Tibial nerve (tissue), 4 donors: ENCODE data around the gene MEF2C. TPM values are rescaled to one million over a fixed set of nuclear protein-coding genes. Genes with fewer than 3 reads are reported as not detected.
A peak's percentile ranks its signal among the peaks of the same experiment; 100 is the strongest.

Experiments
- DNase-seq, 2 donors: peaks; one replicate each; pipeline ENCODE4 v3.0.0-alpha.2; 2019; ENCODE audit warnings: low spot score in 2 of 2
- H3K27ac ChIP-seq, 4 donors: fragments of 200-600 bp; sonication (generic) in 3 of 4; one replicate each; pipeline ENCODE4 v1.5.1; 2017 to 2019; ENCODE audit warnings: mild to moderate bottlenecking in 1 of 4
- H3K27me3 ChIP-seq, 2 donors: fragments of 200-600 bp; sonication (generic) in 1 of 2; one replicate each; pipeline versions ENCODE4 v1.5.1 to v1.6.0; 2017 to 2019
- H3K36me3 ChIP-seq, 3 donors: fragments of 200-600 bp; sonication (generic); one replicate each; pipeline ENCODE4 v1.5.1; 2018 to 2019
- H3K4me1 ChIP-seq, 4 donors: fragments of 200-600 bp; sonication (generic) in 3 of 4; one replicate each; pipeline ENCODE4 v1.5.1; 2017 to 2019
- H3K4me3 ChIP-seq, 4 donors: fragments of 200-600 bp; sonication (generic) in 3 of 4; one replicate each; pipeline ENCODE4 v1.5.1; 2017 to 2019; ENCODE audit warnings: mild to moderate bottlenecking in 1 of 4, moderate library complexity in 1 of 4
- H3K9me3 ChIP-seq, 4 donors: fragments of 200-600 bp; sonication (generic) in 3 of 4; one replicate each; pipeline ENCODE4 v1.5.1; 2017 to 2019
- EP300 ChIP-seq, 2 donors: sonication (generic); formaldehyde crosslinking; IDR thresholded peaks; one replicate each; pipeline ENCODE4 v1.6.1; 2017; ENCODE audit warnings: antibody characterized with exemption in 2 of 2, mild to moderate bottlenecking in 1 of 2
- POLR2A ChIP-seq, 2 donors: fragments of 450-650 bp; IDR thresholded peaks; one replicate each; pipeline ENCODE4 v1.6.1; 2017; ENCODE audit warnings: antibody characterized with exemption in 2 of 2, mild to moderate bottlenecking in 2 of 2, moderate library complexity in 2 of 2
- WGBS, 2 donors: methylation state at CpG; one replicate each; pipeline ENCODE4 v1.1.5; 2018; 5-methylcytosine and 5-hydroxymethylcytosine counted together
- total RNA-seq, 4 donors: library from RNA; depleted of rRNA; stranded (reverse); fragments of >200 nt; gene quantifications; one replicate each; pipeline ENCODE4 v1.1.0, GENCODE V29; 2016
- TF ChIP-seq, protein P1 (sequence below), 5 experiments: fragments of 200-600 bp in 3 of 5; fragments of 450-650 bp in 2 of 5; sonication (generic) in 3 of 5; IDR thresholded peaks; one replicate each; pipeline ENCODE4 v1.5.1; 2016 to 2019; ENCODE audit warnings: antibody characterized with exemption in 5 of 5, mild to moderate bottlenecking in 3 of 5, moderate library complexity in 2 of 5

The MEF2C gene
- total RNA-seq, 4 donors from 2014 or later, result 16.5 to 40.8 (median 29.1) TPM

DNA sequence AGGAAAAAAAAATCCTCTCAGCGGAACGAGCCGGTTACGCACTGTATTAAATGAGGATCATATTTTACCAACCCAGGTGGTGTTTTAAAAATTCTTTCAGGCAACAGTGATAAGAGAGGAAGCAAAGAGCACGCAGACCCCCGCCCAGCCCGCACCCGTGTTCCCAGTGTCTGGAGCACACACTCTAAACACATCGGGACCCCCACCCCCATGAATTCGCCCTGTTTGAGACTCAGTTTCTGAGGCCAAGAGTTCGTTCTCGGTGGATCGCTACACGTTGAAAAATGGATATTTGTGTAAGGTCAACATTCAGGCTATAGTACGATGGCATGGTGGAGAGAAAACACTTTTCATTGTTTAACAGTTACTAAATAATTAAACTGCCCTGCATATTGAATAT lies 196.3 kb downstream of the MEF2C start:
- no peak for DNase-seq
- WGBS, 2 donors, result 34 to 39% methylated on average over 15 of the region's 15 CpGs
- Histone ChIP-seq H3K27ac (no peak overlapping the region), H3K27me3 (peaks cover 3 to 98% of the 10 kb centered on the region in 2 donors), H3K4me3 (no peak overlapping the region), H3K9me3 (no peaks in the 10 kb centered on the region), H3K36me3 (no peaks in the 10 kb centered on the region), H3K4me1 (peaks cover 0 to 50% (median 11%) of the 10 kb centered on the region in 4 donors)
- TF ChIP-seq, protein P1, sequence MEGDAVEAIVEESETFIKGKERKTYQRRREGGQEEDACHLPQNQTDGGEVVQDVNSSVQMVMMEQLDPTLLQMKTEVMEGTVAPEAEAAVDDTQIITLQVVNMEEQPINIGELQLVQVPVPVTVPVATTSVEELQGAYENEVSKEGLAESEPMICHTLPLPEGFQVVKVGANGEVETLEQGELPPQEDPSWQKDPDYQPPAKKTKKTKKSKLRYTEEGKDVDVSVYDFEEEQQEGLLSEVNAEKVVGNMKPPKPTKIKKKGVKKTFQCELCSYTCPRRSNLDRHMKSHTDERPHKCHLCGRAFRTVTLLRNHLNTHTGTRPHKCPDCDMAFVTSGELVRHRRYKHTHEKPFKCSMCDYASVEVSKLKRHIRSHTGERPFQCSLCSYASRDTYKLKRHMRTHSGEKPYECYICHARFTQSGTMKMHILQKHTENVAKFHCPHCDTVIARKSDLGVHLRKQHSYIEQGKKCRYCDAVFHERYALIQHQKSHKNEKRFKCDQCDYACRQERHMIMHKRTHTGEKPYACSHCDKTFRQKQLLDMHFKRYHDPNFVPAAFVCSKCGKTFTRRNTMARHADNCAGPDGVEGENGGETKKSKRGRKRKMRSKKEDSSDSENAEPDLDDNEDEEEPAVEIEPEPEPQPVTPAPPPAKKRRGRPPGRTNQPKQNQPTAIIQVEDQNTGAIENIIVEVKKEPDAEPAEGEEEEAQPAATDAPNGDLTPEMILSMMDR (IDR thresholded peaks at IDR 0.05), result no peak
- TF ChIP-seq EP300 (IDR thresholded peaks at IDR 0.05) (no peak), POLR2A (IDR thresholded peaks at IDR 0.05) (no peak)

GRCh38 chr5:88685591-88686541 lies 197.1 kb downstream of the MEF2C start:
- Histone ChIP-seq H3K4me3 (no peak overlapping the region), H3K4me1 (peaks cover 0 to 43% (median 7%) of the 10 kb centered on the region in 4 donors), H3K27me3 (peaks cover 3 to 99% of the 10 kb centered on the region in 2 donors), H3K36me3 (no peaks in the 10 kb centered on the region), H3K9me3 (no peaks in the 10 kb centered on the region), H3K27ac (no peak overlapping the region)
- no peak for TF ChIP-seq POLR2A (IDR thresholded peaks at IDR 0.05)
- no peak for DNase-seq
- 37 to 41% methylated on average over 23 of the region's 23 CpGs for WGBS, 2 donors

- Histone ChIP-seq H3K4me3 (peak overlapping the region in 1 of 4 donors; percentile 16), H3K27ac (no peak overlapping the region), H3K4me1 (peaks cover 0 to 40% (median 4%) of the 10 kb centered on the region in 4 donors), H3K9me3 (no peaks in the 10 kb centered on the region), H3K36me3 (no peaks in the 10 kb centered on the region), H3K27me3 (peaks cover 3 to 99% of the 10 kb centered on the region in 2 donors)
- DNase-seq, result no peak
- WGBS, 2 donors, result 10 to 11% methylated on average over 31 of the region's 31 CpGs
- TF ChIP-seq POLR2A (IDR thresholded peaks at IDR 0.05) (no peak), EP300 (IDR thresholded peaks at IDR 0.05) (no peak)
- TF ChIP-seq, protein P1 (IDR thresholded peaks at IDR 0.05), result no peak
Measured at GRCh38 chr5:88683506-88684135, 199.4 kb downstream of the MEF2C start.

DNA sequence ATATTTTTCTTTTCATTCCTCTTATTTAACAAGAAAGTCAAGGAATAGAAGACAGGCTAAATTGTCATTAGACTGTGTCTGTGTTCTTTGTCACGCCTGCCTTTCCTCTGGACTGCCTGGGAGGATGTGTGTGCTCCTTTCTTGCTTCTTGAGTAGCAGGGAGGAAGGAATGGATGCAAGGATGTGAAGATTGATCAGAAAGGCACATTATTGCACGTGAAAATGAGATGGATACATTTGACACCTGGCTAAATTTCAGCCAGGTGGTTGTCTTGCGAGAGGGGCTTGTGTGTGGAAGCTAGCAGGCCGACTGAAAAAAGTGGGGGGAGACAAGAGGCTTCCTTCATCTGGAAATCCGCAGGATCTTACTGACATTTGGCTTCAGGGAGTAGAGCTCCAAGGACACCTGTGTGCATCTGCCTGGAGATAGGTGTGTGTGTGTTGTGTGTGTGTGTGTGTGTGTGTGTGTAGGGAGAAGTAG lies 200.1 kb downstream of the MEF2C start:
- DNase-seq, result no peak
- no peak overlapping the region for H3K4me3 ChIP-seq
- 50 to 54% methylated on average over 5 of the region's 5 CpGs for WGBS, 2 donors
- no peaks in the 10 kb centered on the region for H3K36me3 ChIP-seq
- TF ChIP-seq POLR2A (IDR thresholded peaks at IDR 0.05), result no peak
- TF ChIP-seq, protein P1 (IDR thresholded peaks at IDR 0.05), result no peak
- no peak overlapping the region for H3K27ac ChIP-seq
- H3K27me3 ChIP-seq, result peaks cover 3 to 99% of the 10 kb centered on the region in 2 donors
- no peaks in the 10 kb centered on the region for H3K9me3 ChIP-seq
- H3K4me1 ChIP-seq, result peaks cover 0 to 44% (median 4%) of the 10 kb centered on the region in 4 donors

GRCh38 chr5:88682131-88682530 lies 200.9 kb downstream of the MEF2C start:
- Histone ChIP-seq H3K4me1 (peaks cover 0 to 44% (median 4%) of the 10 kb centered on the region in 4 donors), H3K9me3 (no peaks in the 10 kb centered on the region), H3K36me3 (no peaks in the 10 kb centered on the region), H3K27me3 (peaks cover 3 to 99% of the 10 kb centered on the region in 2 donors), H3K27ac (no peak overlapping the region), H3K4me3 (no peak overlapping the region)
- DNase-seq, result no peak
- 44 to 56% methylated on average over 1 of the region's 1 CpG for WGBS, 2 donors
- TF ChIP-seq, protein P1 (IDR thresholded peaks at IDR 0.05), result no peak
- no peak for TF ChIP-seq POLR2A (IDR thresholded peaks at IDR 0.05)
- no peak for TF ChIP-seq EP300 (IDR thresholded peaks at IDR 0.05)
